Transverse colon (tissue), 1 donor: Measurements from ENCODE around the gene HRH2.

Experiments
- EP300 ChIP-seq: sonication (generic); formaldehyde crosslinking; IDR thresholded peaks from one replicate; pipeline ENCODE4 v1.6.1; 2017; ENCODE audit warnings: antibody characterized with exemption, low read depth
- POLR2A ChIP-seq: fragments of 450-650 bp; IDR thresholded peaks from one replicate; pipeline ENCODE4 v1.6.1; 2016; ENCODE audit warnings: antibody characterized with exemption, mild to moderate bottlenecking, moderate library complexity

DNA sequence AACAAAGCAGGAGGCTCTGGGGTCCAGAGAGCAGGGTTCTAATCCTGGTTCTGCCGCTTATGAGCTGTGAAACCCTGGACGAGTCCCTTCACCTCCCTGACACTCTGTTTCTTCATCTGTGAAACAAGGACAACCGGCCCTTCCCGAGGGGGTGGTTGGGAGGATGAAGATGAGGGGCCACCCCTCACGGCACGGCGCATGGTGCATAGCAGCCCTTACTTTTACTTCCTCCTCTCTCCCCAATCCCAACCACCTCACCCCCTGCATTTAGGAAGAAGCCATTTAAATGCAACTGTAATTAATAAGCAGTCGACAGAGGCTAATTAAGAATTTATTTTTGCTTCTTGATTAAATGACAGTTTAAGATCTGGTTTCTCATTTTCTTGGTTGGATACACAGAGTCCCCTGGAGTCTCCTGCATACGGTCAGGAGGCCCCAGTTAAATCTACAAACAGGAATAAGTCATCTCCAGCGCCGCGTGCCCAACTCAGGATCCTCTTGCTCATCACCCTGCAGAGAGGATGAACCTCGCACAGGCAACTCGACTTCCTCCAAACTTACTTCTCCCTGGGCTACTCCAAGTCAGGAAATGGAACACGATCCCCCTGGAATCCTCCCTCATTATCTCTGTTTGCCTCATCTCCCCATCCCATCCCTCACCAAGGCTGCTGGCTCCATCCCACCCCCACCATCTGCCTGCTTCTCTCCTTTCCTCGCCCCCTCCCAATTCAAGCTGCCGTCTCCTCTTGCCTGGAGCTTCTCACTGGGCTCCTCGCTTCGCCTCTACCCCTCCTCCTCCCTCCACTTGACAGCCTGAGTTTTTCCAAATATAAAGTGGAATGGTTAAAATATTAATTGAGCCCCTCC lies 95.9 kb downstream of the HRH2 start:
- TF ChIP-seq EP300 (no peak), POLR2A (no peak)
